ENCODE measurements around the gene COL23A1. TPM values are rescaled to one million over a fixed set of nuclear protein-coding genes. Genes with fewer than 3 reads are reported as not detected.

COL23A1 gene
- total and polyA plus RNA-seq, 2 donors (not counting 1 experiment from before 2014, with no cell fraction given) = 0.20 TPM; not detected in 1

GRCh38 chr5:178204935-178205748, 385.1 kb downstream of the COL23A1 start:
- intact Hi-C loops (cut with micrococcal nuclease) = loop anchor here (1.0 to 5.0 kb wide), 3 partner anchors 27 to 1867 kb away; partner anchors contain the start of genes PHYKPL and RNF130
- Histone ChIP-seq H3K9me3 (ENCODE audit: control extremely low read depth in 1 of 3, control insufficient read depth in 2 of 3, insufficient read depth in 1 of 3, low read length in 2 of 3) (no peaks in the 10 kb centered on the region), H3K27ac (ENCODE audit: low read length in 2 of 2) (peak overlapping the region; percentile 44 to 79), H3K4me3 (ENCODE audit: control extremely low read depth in 1 of 5, extremely low read depth in 1 of 5, insufficient read depth in 1 of 5, low read depth in 2 of 5, low read length in 4 of 5) (peak overlapping the region; percentile 54 to 94 (median 80)), H3K4me2 (replicated peaks; ENCODE audit: low read depth, low read length, poor library complexity, severe bottlenecking) (peak overlapping the region; percentile 97), H2AFZ (ENCODE audit: insufficient read depth, low read depth, low read length, poor library complexity, severe bottlenecking) (peak overlapping the region; percentile 97), H4K20me1 (ENCODE audit: control insufficient read depth, insufficient read depth, low read length, poor library complexity, severe bottlenecking) (peaks cover 50% of the 10 kb centered on the region), H3K36me3 (replicated peaks in 1 of 2; ENCODE audit: control extremely low read depth in 1 of 2, control insufficient read depth in 1 of 2, extremely low read depth in 1 of 2, insufficient read depth in 2 of 2, low read length in 1 of 2) (peaks cover 0 to 41% of the 10 kb centered on the region in 2 experiments), H3K27me3 (replicated peaks in 1 of 4; ENCODE audit: control extremely low read depth in 1 of 4, control insufficient read depth in 3 of 4, insufficient read depth in 4 of 4, low read length in 3 of 4) (no peaks in the 10 kb centered on the region), H3K79me2 (ENCODE audit: control insufficient read depth, insufficient read depth, low read length) (peaks cover 28% of the 10 kb centered on the region), H3K9ac (ENCODE audit: low read length) (peak overlapping the region; percentile 91), H3K4me1 (ENCODE audit: control insufficient read depth in 2 of 2, insufficient read depth in 2 of 2, low read length in 2 of 2) (peaks cover 12 to 18% of the 10 kb centered on the region in 2 donors)
- Mint-ChIP-seq H3K9me3 (ENCODE audit: insufficient read depth) (no peaks in the 10 kb centered on the region), H3K27ac (peak overlapping the region; percentile 100), H3K4me1 (peaks cover 30% of the 10 kb centered on the region), H3K4me3 (peak overlapping the region; percentile 99), H3K27me3 (no peaks in the 10 kb centered on the region)
- ChIA-PET POLR2A (interaction anchor here (1.1 to 2.1 kb wide), 5 partner anchors 9 to 1418 kb away, joined by 4 to 12 read pairs (median 4); partner anchors contain the start of genes HNRNPH1, NHP2 and PHYKPL), CTCF (interaction anchor here (1.0 to 1.4 kb wide), 4 partner anchors 10 to 30 kb away, joined by 3 to 7 read pairs (median 4); no protein-coding TSS in a partner anchor)
- no peak for TF ChIP-seq EZH2 (IDR thresholded peaks at IDR 0.05; ENCODE audit: borderline replicate concordance, insufficient read depth, low read depth, low read length, poor library complexity, severe bottlenecking)
- TF ChIP-seq, protein P1, sequence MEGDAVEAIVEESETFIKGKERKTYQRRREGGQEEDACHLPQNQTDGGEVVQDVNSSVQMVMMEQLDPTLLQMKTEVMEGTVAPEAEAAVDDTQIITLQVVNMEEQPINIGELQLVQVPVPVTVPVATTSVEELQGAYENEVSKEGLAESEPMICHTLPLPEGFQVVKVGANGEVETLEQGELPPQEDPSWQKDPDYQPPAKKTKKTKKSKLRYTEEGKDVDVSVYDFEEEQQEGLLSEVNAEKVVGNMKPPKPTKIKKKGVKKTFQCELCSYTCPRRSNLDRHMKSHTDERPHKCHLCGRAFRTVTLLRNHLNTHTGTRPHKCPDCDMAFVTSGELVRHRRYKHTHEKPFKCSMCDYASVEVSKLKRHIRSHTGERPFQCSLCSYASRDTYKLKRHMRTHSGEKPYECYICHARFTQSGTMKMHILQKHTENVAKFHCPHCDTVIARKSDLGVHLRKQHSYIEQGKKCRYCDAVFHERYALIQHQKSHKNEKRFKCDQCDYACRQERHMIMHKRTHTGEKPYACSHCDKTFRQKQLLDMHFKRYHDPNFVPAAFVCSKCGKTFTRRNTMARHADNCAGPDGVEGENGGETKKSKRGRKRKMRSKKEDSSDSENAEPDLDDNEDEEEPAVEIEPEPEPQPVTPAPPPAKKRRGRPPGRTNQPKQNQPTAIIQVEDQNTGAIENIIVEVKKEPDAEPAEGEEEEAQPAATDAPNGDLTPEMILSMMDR (IDR thresholded peaks at IDR 0.05) = no peak
- ATAC-seq (ENCODE audit: low read depth) (peak; percentile 58), DNase-seq (peak; percentile 79)
- WGBS (ENCODE audit: insufficient coverage) = under 1% methylated on average over 89 of the region's 90 CpGs

All from B cell (primary cell).